A673 (cell line): ENCODE measurements around the gene WNK2.

Source experiments
- EZH2 ChIP-seq: fragments of 200-600 bp; sonication (generic); IDR thresholded peaks from 2 replicates; pipeline ENCODE4 v1.6.1; 2017; ENCODE audit warnings: borderline replicate concordance, low read depth, mild to moderate bottlenecking, mixed read lengths, antibody characterized with exemption, low read length; ENCODE audit not compliant: poor library complexity, severe bottlenecking
- TF ChIP-seq, protein P1 (sequence below): fragments of 300-800, 200-600 bp; sonication (generic); conservative IDR thresholded peaks from 2 replicates; pipeline ENCODE4 v1.5.1; 2017; ENCODE audit warnings: low read depth, mild to moderate bottlenecking, antibody characterized with exemption, low read length, moderate library complexity, mixed read lengths

DNA sequence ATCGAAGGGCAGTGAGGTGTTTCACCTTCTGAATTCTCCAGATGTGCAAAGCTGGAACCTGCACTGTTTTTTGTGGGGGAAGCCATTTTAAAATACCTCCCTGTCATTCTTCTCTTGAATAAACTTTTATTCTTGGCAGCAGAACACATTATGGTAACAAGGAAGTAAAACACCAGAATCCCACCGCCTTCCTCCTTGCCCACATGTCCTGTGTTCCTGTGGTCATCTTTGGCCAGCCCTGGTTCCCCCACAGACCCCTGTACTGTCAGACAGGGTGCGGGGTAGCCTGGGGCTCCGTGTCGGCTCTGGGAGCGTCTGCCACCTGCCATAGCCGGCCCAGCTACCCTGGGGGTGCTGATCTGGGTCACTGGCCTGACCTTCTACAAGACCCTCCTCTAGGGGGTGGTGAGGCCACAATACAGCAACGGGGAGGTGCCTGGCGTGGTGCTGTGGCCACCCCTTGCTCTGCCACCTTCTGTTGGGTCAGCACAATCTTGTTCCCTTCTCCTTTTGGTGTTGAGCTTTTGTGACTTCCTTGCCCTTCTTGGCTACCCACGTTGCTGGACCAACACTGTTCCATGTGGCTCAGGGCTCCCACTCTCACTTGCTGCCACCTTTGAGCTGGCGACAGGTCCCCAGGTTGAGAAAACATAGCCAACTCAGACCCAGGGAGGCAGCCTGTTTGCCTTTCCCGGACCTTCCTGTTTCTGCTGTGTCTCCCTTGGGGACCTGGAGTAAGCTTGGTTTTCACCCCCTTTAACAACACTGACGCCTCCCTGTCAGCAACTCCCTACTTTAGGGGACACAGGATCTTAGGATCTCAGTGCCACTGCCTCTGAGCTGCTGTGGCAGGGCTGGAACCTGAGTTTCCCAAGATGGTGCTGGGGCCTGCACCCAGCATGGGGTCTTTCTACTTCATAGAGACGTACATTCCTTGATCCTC is 4.8 kb downstream of the WNK2 start:
- TF ChIP-seq, protein P1, sequence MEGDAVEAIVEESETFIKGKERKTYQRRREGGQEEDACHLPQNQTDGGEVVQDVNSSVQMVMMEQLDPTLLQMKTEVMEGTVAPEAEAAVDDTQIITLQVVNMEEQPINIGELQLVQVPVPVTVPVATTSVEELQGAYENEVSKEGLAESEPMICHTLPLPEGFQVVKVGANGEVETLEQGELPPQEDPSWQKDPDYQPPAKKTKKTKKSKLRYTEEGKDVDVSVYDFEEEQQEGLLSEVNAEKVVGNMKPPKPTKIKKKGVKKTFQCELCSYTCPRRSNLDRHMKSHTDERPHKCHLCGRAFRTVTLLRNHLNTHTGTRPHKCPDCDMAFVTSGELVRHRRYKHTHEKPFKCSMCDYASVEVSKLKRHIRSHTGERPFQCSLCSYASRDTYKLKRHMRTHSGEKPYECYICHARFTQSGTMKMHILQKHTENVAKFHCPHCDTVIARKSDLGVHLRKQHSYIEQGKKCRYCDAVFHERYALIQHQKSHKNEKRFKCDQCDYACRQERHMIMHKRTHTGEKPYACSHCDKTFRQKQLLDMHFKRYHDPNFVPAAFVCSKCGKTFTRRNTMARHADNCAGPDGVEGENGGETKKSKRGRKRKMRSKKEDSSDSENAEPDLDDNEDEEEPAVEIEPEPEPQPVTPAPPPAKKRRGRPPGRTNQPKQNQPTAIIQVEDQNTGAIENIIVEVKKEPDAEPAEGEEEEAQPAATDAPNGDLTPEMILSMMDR = no peak
- TF ChIP-seq EZH2 = no peak
